Adrenal gland (tissue), 12 donors: ENCODE results near the gene TET3. TPM values are rescaled to one million over a fixed set of nuclear protein-coding genes. Genes with fewer than 3 reads are reported as not detected.

ENCODE experiments used
- DNase-seq, 7 donors: peaks; one replicate each; pipeline ENCODE4 v3.0.0-alpha.2; 2019 to 2020
- H3K27ac ChIP-seq, 5 donors: fragments of 200-600 bp; sonication (generic) in 4 of 5; 1 replicate in 3 of 5; 2 replicates in 2 of 5; pipeline versions ENCODE4 v1.5.1 to v1.8.0; 2016 to 2020; ENCODE audit warnings: mild to moderate bottlenecking in 1 of 5
- H3K27me3 ChIP-seq: fragments of 200-600 bp; 2 replicates; pipeline ENCODE4 v1.8.0; 2021
- H3K36me3 ChIP-seq, 2 donors: fragments of 200-600 bp; replicated peaks in 1 of 2; 1 replicate in 1 of 2; 2 replicates in 1 of 2; pipeline versions ENCODE4 v1.5.1 to v1.8.0; 2018 to 2022
- H3K4me1 ChIP-seq, 2 donors: fragments of 200-600 bp; replicated peaks in 1 of 2; 1 replicate in 1 of 2; 2 replicates in 1 of 2; pipeline versions ENCODE4 v1.5.1 to v1.8.0; 2018 to 2021
- H3K4me3 ChIP-seq, 4 donors: fragments of 200-600 bp; sonication (generic) in 3 of 4; one replicate each; pipeline ENCODE4 v1.5.1; 2016 to 2018
- H3K9me3 ChIP-seq, 3 donors: fragments of 200-600 bp; sonication (generic) in 1 of 3; replicated peaks in 1 of 3; 1 replicate in 2 of 3; 2 replicates in 1 of 3; pipeline versions ENCODE4 v1.5.1 to v1.8.0; 2016 to 2021
- CTCF ChIP-seq, 6 experiments: fragments of 450-650 bp in 4 of 6; fragments of 200-600 bp in 2 of 6; sonication (generic) in 1 of 6; IDR thresholded peaks; 1 replicate in 5 of 6; 2 replicates in 1 of 6; pipeline versions ENCODE4 v1.5.1 to v1.8.0; 2016 to 2021; ENCODE audit warnings: antibody characterized with exemption in 6 of 6, mild to moderate bottlenecking in 2 of 6, moderate library complexity in 1 of 6
- POLR2A ChIP-seq, 2 donors: fragments of 450-650 bp; IDR thresholded peaks; one replicate each; pipeline ENCODE4 v1.6.1; 2017; ENCODE audit warnings: antibody characterized with exemption in 2 of 2, mild to moderate bottlenecking in 2 of 2, moderate library complexity in 1 of 2
- WGBS, 4 donors: extraction: QIAGEN DNeasy Blood & Tissue Kit in 2 of 4; methylation state at CpG; one replicate each; pipeline versions ENCODE4 v1.1.5 to v1.1.7; 2013 to 2017; 5-methylcytosine and 5-hydroxymethylcytosine counted together
- intact Hi-C, 2 donors: fragments of 100-400 bp; cut with DNase I; formaldehyde crosslinking; loops; one replicate each; pipeline versions ENCODE4 v1.14.1 to v1.15.0; 2022 to 2023
- polyA plus RNA-seq, 3 donors: library from polyadenylated mRNA; stranded (reverse); fragments of 200-250 nt in 2 of 3; fragments of 350-450 nt in 1 of 3; fragmentation: Illumina TruSeq in 1 of 3; extraction: RNeasy Lipid Tissue Mini Kit (QIAGEN cat#74804) in 1 of 3; gene quantifications; one replicate each; pipeline ENCODE4 v1.2.3, GENCODE V29; 2013 to 2014
- total RNA-seq, 9 donors: library from RNA; depleted of rRNA in 4 of 9; stranded (reverse); fragments of >200 nt in 4 of 9; fragments of 120-200 nt in 1 of 9; fragmentation: NEBNext Ultra II Directional in 1 of 9; extraction: Animal tissue kit (Norgen Biotek cat#: 25700) in 1 of 9; gene quantifications; one replicate each; pipeline versions ENCODE4 v1.1.0 to v1.2.4, GENCODE V29; 2013 to 2023
- donor health status: healthy with polysubstance abuse.
- donor health status: Bipolar disorder and iron deficiency.
- donor health status: DM: yes; HTN: yes; CAD: no.
- donor health status: DM: no; HTN: no; CAD: no.
- donor health status: DM: no; HTN: no; CAD: no.
- donor health status: DM: yes; HTN: yes; CAD: no.

TET3 gene
- total and polyA plus RNA-seq, 12 donors = 1.3 to 8.6 (median 5.4) TPM

- no peaks in the 10 kb centered on the region for H3K36me3 ChIP-seq
- no peaks in the 10 kb centered on the region for H3K9me3 ChIP-seq
- peaks cover 14 to 39% of the 10 kb centered on the region in 2 donors for H3K4me1 ChIP-seq
- no peaks in the 10 kb centered on the region for H3K27me3 ChIP-seq
- WGBS, 4 donors = 9 to 50% (median 12%) methylated on average over 3 of the region's 3 CpGs
- peak in 6 of 7 donors; percentile 72 to 85 (median 76) for DNase-seq
- H3K27ac ChIP-seq = peak overlapping the region in 2 of 5 donors; percentile 19 to 37
- intact Hi-C loops = no loop called here
- no peak for TF ChIP-seq CTCF (IDR thresholded peaks at IDR 0.05)
- no peak for TF ChIP-seq POLR2A (IDR thresholded peaks at IDR 0.05)
- no peak overlapping the region for H3K4me3 ChIP-seq
These were observed 5.0 kb upstream of the TET3 start for GRCh38 chr2:73979686-73980085.

GRCh38 chr2:73980566-73980965 is 4.1 kb upstream of the TET3 start:
- TF ChIP-seq POLR2A (IDR thresholded peaks at IDR 0.05) (no peak), CTCF (IDR thresholded peaks at IDR 0.05) (no peak)
- H3K4me3 ChIP-seq = peak overlapping the region in 2 of 4 donors; percentile 5 to 36
- H3K4me1 ChIP-seq = peaks cover 14 to 40% of the 10 kb centered on the region in 2 donors
- 20 to 34% (median 31%) methylated on average over 2 of the region's 2 CpGs for WGBS, 4 donors
- no peaks in the 10 kb centered on the region for H3K9me3 ChIP-seq
- DNase-seq = peak in 2 of 7 donors; percentile 44 to 72
- intact Hi-C loops = no loop called here
- peak overlapping the region in 1 of 5 donors; percentile 56 for H3K27ac ChIP-seq
- no peaks in the 10 kb centered on the region for H3K36me3 ChIP-seq
- no peaks in the 10 kb centered on the region for H3K27me3 ChIP-seq

GRCh38 chr2:73981081-73982001 is 3.4 kb upstream of the TET3 start:
- WGBS, 4 donors = 18 to 29% (median 23%) methylated on average over 20 to 31 of the region's 31 CpGs
- TF ChIP-seq POLR2A (IDR thresholded peaks at IDR 0.05) (no peak), CTCF (IDR thresholded peaks at IDR 0.05) (no peak)
- H3K9me3 ChIP-seq = no peaks in the 10 kb centered on the region
- DNase-seq = peak in 4 of 7 donors; percentile 45 to 58 (median 52)
- no peak overlapping the region for H3K27ac ChIP-seq
- peak overlapping the region in 2 of 4 donors; percentile 5 to 36 for H3K4me3 ChIP-seq
- intact Hi-C loops = no loop called here
- no peaks in the 10 kb centered on the region for H3K27me3 ChIP-seq
- H3K4me1 ChIP-seq = peaks cover 20 to 47% of the 10 kb centered on the region in 2 donors
- H3K36me3 ChIP-seq = no peaks in the 10 kb centered on the region

- Histone ChIP-seq H3K4me1 (peaks cover 20 to 53% of the 10 kb centered on the region in 2 donors), H3K9me3 (no peaks in the 10 kb centered on the region), H3K36me3 (no peaks in the 10 kb centered on the region), H3K4me3 (no peak overlapping the region), H3K27ac (peak overlapping the region in 1 of 5 donors; percentile 2), H3K27me3 (no peaks in the 10 kb centered on the region)
- TF ChIP-seq POLR2A (IDR thresholded peaks at IDR 0.05) (no peak), CTCF (IDR thresholded peaks at IDR 0.05) (no peak)
- intact Hi-C loops = no loop called here
- 53 to 84% (median 71%) methylated on average over 7 of the region's 7 CpGs for WGBS, 4 donors
- peak in 1 of 7 donors; percentile 26 for DNase-seq
These were observed 2.5 kb upstream of the TET3 start for GRCh38 chr2:73982140-73982617.
